Progenitor cell of endocrine pancreas (in vitro differentiated cells): ENCODE data around the gene BCKDK. TPM values are rescaled to one million over a fixed set of nuclear protein-coding genes. Genes with fewer than 3 reads are reported as not detected.

Experiments
- DNase-seq: peaks from one replicate; pipeline ENCODE4 v3.0.0; 2021; ENCODE audit warnings: low spot score; ENCODE audit not compliant: unreplicated experiment
- H3K27ac Mint-ChIP-seq: 2 replicates; pipeline ENCODE4 v1.8.0; 2021; ENCODE audit warnings: mild to moderate bottlenecking, moderate library complexity, mixed read lengths
- H3K27me3 Mint-ChIP-seq: 2 replicates; pipeline ENCODE4 v1.8.0; 2021; ENCODE audit warnings: mixed read lengths
- H3K36me3 Mint-ChIP-seq: 2 replicates; pipeline ENCODE4 v1.8.0; 2022; ENCODE audit warnings: mixed read lengths; ENCODE audit not compliant: insufficient read depth
- H3K4me1 Mint-ChIP-seq: 2 replicates; pipeline ENCODE4 v1.8.0; 2021; ENCODE audit warnings: low read depth, mixed read lengths
- H3K4me3 Mint-ChIP-seq: 2 replicates; pipeline ENCODE4 v1.8.0; 2021; ENCODE audit warnings: low read depth, mild to moderate bottlenecking, moderate library complexity, mixed read lengths
- H3K9me3 Mint-ChIP-seq: 2 replicates; pipeline ENCODE4 v1.8.0; 2021; ENCODE audit warnings: low read depth, mixed read lengths
- total RNA-seq: library from RNA; stranded (reverse); gene quantifications from 2 replicates; pipeline ENCODE4 v1.2.1, GENCODE V29; 2021
- TF ChIP-seq, protein P1 (sequence below): fragments of 200-600 bp; sonication (generic); IDR thresholded peaks from one replicate; pipeline ENCODE4 v1.5.0; 2021; ENCODE audit warnings: antibody characterized with exemption, mild to moderate bottlenecking; ENCODE audit not compliant: unreplicated experiment

Gene BCKDK
- total RNA-seq, 1 donor from 2014 or later = 41.7 TPM

GRCh38 chr16:31083981-31084380 lies 24.2 kb upstream of the BCKDK start:
- Mint-ChIP-seq H3K4me3 (no peak overlapping the region), H3K9me3 (no peaks in the 10 kb centered on the region), H3K36me3 (no peaks in the 10 kb centered on the region), H3K27ac (no peak overlapping the region), H3K27me3 (no peaks in the 10 kb centered on the region), H3K4me1 (no peaks in the 10 kb centered on the region)
- DNase-seq = no peak
- TF ChIP-seq, protein P1, sequence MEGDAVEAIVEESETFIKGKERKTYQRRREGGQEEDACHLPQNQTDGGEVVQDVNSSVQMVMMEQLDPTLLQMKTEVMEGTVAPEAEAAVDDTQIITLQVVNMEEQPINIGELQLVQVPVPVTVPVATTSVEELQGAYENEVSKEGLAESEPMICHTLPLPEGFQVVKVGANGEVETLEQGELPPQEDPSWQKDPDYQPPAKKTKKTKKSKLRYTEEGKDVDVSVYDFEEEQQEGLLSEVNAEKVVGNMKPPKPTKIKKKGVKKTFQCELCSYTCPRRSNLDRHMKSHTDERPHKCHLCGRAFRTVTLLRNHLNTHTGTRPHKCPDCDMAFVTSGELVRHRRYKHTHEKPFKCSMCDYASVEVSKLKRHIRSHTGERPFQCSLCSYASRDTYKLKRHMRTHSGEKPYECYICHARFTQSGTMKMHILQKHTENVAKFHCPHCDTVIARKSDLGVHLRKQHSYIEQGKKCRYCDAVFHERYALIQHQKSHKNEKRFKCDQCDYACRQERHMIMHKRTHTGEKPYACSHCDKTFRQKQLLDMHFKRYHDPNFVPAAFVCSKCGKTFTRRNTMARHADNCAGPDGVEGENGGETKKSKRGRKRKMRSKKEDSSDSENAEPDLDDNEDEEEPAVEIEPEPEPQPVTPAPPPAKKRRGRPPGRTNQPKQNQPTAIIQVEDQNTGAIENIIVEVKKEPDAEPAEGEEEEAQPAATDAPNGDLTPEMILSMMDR = no peak

- H3K36me3 Mint-ChIP-seq = no peaks in the 10 kb centered on the region
- H3K27ac Mint-ChIP-seq = no peak overlapping the region
- H3K4me3 Mint-ChIP-seq = no peak overlapping the region
- DNase-seq = no peak
- H3K4me1 Mint-ChIP-seq = no peaks in the 10 kb centered on the region
- TF ChIP-seq, protein P1 = no peak
- H3K27me3 Mint-ChIP-seq = no peaks in the 10 kb centered on the region
- H3K9me3 Mint-ChIP-seq = no peaks in the 10 kb centered on the region
Observed at GRCh38 chr16:31084584-31085302, 23.4 kb upstream of the BCKDK start.

- no peak overlapping the region for H3K4me3 Mint-ChIP-seq
- no peak for DNase-seq
- TF ChIP-seq, protein P1 = no peak
- no peaks in the 10 kb centered on the region for H3K36me3 Mint-ChIP-seq
- H3K9me3 Mint-ChIP-seq = no peaks in the 10 kb centered on the region
- no peak overlapping the region for H3K27ac Mint-ChIP-seq
- no peaks in the 10 kb centered on the region for H3K4me1 Mint-ChIP-seq
- no peaks in the 10 kb centered on the region for H3K27me3 Mint-ChIP-seq
Observed at GRCh38 chr16:31085411-31085810, 22.8 kb upstream of the BCKDK start.

- H3K4me3 Mint-ChIP-seq = no peak overlapping the region
- TF ChIP-seq, protein P1 = no peak
- H3K27me3 Mint-ChIP-seq = no peaks in the 10 kb centered on the region
- DNase-seq = no peak
- peak overlapping the region; percentile 33 for H3K27ac Mint-ChIP-seq
- no peaks in the 10 kb centered on the region for H3K4me1 Mint-ChIP-seq
- no peaks in the 10 kb centered on the region for H3K9me3 Mint-ChIP-seq
- H3K36me3 Mint-ChIP-seq = no peaks in the 10 kb centered on the region
Observed at GRCh38 chr16:31085873-31086628, 22.1 kb upstream of the BCKDK start.

- Mint-ChIP-seq H3K4me1 (no peaks in the 10 kb centered on the region), H3K36me3 (no peaks in the 10 kb centered on the region), H3K27ac (no peak overlapping the region)
Observed at GRCh38 chr16:31086629-31086906, 21.6 kb upstream of the BCKDK start.

More at GRCh38 chr16:31086629-31086906, 21.6 kb upstream of the BCKDK start:
- no peaks in the 10 kb centered on the region for H3K9me3 Mint-ChIP-seq
- no peak for DNase-seq
- TF ChIP-seq, protein P1 = no peak
- H3K27me3 Mint-ChIP-seq = no peaks in the 10 kb centered on the region
- H3K4me3 Mint-ChIP-seq = no peak overlapping the region
